ENCODE measurements around the gene AK9.
A peak's percentile ranks its signal among the peaks of the same experiment; 100 is the strongest.
"Not testable (repeated sequence)": the region's sequence is repeated elsewhere in the genome, so short reads cannot be mapped to it uniquely, and the experiment has no call there.

Gene AK9
- total RNA-seq = 7.5 to 14.5 reads per million in 2 donors

- DNase-seq = peak; percentile 83
Measured at GRCh38 chr6:109690737-109691621, at the start of gene AK9, which contains the start of gene FIG4. Gene AK9 (minus strand): TSS chr6:109691202. CDS start chr6:109675745, 15,457 bp downstream. Gene FIG4 (plus strand): TSS chr6:109691296. CDS start chr6:109691436, 140 bp downstream.

GRCh38 chr6:109740787-109741186, 49.8 kb upstream of the AK9 start:
- no peak for DNase-seq

- no peak for DNase-seq
Measured at GRCh38 chr6:109739686-109740085, 48.7 kb upstream of the AK9 start.

- DNase-seq = no peak
Measured at GRCh38 chr6:109738667-109739066, 47.7 kb upstream of the AK9 start.

- DNase-seq = no peak
Measured at GRCh38 chr6:109738255-109738654, 47.3 kb upstream of the AK9 start.

GRCh38 chr6:109736273-109737025, 45.4 kb upstream of the AK9 start:
- no peak for DNase-seq

GRCh38 chr6:109725250-109725649, 34.2 kb upstream of the AK9 start:
- not testable (repeated sequence) for DNase-seq

- DNase-seq = no peak
Measured at GRCh38 chr6:109722564-109723254, 31.7 kb upstream of the AK9 start.

GRCh38 chr6:109722011-109722410, 31.0 kb upstream of the AK9 start:
- no peak for DNase-seq

GRCh38 chr6:109720311-109720710, 29.3 kb upstream of the AK9 start:
- no peak for DNase-seq

GRCh38 chr6:109718991-109719390, 28.0 kb upstream of the AK9 start:
- no peak for DNase-seq

GRCh38 chr6:109717971-109718370, 27.0 kb upstream of the AK9 start:
- DNase-seq = no peak

- no peak for DNase-seq
Measured at GRCh38 chr6:109715616-109716015, 24.6 kb upstream of the AK9 start.

GRCh38 chr6:109714611-109715010, 23.6 kb upstream of the AK9 start:
- no peak for DNase-seq

- no peak for DNase-seq
Measured at GRCh38 chr6:109714166-109714565, 23.2 kb upstream of the AK9 start.

- DNase-seq = no peak
Measured at GRCh38 chr6:109713097-109713496, 22.1 kb upstream of the AK9 start.

GRCh38 chr6:109708099-109708498, 17.1 kb upstream of the AK9 start:
- DNase-seq = not testable (repeated sequence)

GRCh38 chr6:109706513-109706912, 15.5 kb upstream of the AK9 start:
- DNase-seq = no peak

GRCh38 chr6:109705258-109705657, 14.3 kb upstream of the AK9 start:
- peak; percentile 49 for DNase-seq

- DNase-seq = no peak
Measured at GRCh38 chr6:109702791-109703190, 11.8 kb upstream of the AK9 start.

GRCh38 chr6:109701774-109702173, 10.8 kb upstream of the AK9 start:
- DNase-seq = no peak

GRCh38 chr6:109701221-109701620, 10.2 kb upstream of the AK9 start:
- DNase-seq = no peak

GRCh38 chr6:109696355-109696754, 5.4 kb upstream of the AK9 start:
- no peak for DNase-seq

All from T-helper 9 cell (primary cell).